ENCODE measurements around the gene ERICH4.
"Not testable (repeated sequence)": the region's sequence is repeated elsewhere in the genome, so short reads cannot be mapped to it uniquely, and the experiment has no call there.

The ERICH4 gene

GRCh38 chr19:41415154-41415571, 27.8 kb upstream of the ERICH4 start:
- DNase-seq, result no peak

GRCh38 chr19:41416194-41416674, 26.7 kb upstream of the ERICH4 start:
- no peak for DNase-seq

DNA sequence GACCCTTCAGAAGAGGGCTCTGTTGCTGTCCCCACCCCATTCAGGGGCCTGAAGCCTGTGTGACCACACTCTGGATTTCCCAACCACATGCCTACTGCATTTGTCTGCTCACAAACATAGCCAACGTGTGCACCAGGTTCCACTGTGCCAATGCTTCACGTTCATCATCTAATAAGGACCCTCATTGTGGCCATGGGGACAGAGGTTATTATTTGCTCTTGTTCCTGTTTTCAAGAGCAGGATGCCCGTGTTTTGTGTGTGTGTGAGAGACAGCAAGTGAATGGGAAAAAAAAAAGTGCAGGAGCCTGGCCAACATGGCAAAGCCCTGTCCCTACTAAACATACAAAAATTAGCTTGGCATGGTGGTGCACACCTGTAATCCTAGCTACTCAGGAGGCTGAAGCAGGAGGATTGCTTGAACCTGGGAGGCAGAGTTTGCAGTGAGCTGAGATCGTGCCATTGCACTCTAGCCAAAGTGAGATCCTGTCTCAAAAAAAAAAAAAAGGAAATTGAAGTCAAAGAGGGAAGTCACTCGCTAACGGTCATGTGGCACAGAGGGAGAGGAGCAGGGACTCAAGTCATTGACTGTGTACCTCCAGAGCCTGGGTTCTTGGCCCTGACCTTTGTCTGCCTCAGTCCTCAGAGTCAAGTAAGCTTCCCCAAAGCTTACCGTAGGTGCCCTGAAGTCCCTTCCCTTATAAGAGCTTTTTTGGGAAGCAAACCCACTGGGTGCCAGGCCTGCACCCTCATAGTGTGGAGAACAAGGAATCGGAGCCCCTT, 22.7 kb upstream of the ERICH4 start:
- no peak for DNase-seq

- peak; percentile 87 for DNase-seq
Observed at GRCh38 chr19:41421314-41421713, 21.6 kb upstream of the ERICH4 start.

- DNase-seq, result no peak
Observed at GRCh38 chr19:41421973-41422372, 21.0 kb upstream of the ERICH4 start.

- DNase-seq, result no peak
Observed at GRCh38 chr19:41422456-41422855, 20.5 kb upstream of the ERICH4 start.

DNA sequence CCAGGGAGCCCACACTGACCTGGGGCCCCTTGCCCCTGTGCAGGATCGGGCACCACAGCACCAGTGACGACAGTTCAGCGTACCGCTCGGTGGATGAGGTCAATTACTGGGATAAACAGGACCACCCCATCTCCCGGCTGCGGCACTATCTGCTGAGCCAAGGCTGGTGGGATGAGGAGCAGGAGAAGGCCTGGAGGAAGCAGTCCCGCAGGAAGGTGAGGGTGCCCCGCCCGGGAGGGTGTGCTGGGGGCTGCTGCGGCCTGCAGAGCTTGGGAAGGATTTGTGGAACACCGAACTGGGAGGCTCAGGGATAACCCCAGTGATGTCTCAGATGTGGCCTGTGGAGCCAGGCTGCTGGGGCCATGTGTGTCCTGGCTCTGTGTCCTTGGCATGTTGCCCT, 20.0 kb upstream of the ERICH4 start:
- DNase-seq, result no peak

- no peak for DNase-seq
Observed at GRCh38 chr19:41424335-41425173, 18.4 kb upstream of the ERICH4 start.

- no peak for DNase-seq
Observed at GRCh38 chr19:41425174-41426115, 17.5 kb upstream of the ERICH4 start.

- no peak for DNase-seq
Observed at GRCh38 chr19:41426116-41426841, 16.7 kb upstream of the ERICH4 start.

DNA sequence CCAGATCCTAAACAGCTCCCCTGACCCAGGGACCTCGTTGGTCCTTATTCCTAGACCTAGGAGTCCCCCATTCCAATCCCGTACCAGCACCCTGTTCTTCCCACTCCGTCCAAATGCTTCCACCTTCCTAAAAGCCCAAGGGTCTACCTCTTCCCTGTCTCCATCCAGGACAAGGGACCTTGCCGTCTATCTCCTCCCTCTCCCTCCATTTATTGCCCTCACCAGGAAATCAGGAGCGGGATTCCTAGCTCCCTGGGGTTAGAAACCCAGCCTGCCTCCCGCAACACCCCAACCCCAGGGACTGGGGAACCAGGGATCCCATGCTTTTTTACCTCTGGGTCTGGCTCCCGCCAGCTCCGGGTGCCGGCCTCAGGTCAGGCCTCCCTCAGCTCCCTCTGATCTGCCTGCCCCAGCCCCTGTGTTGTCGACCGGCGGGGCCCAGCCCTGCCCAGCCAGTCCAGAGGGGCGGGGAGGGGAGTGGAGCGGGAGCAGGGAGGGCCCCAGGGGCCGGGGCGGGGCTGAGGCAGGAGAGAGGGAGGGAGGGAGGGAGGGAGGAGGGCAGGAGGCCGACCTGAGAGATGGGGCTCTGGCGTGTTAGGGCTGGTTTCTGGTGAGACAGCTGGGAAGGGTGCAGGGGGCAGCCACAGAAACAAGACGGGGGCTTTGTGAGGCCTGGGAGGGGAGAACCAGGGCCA, 15.9 kb upstream of the ERICH4 start, which contains the start of gene B3GNT8:
Gene B3GNT8 (minus strand): TSS at position 423 of the 695 bp plus-strand sequence. CDS start 596 bp downstream, outside the sequence.
- peak; percentile 18 for DNase-seq

DNA sequence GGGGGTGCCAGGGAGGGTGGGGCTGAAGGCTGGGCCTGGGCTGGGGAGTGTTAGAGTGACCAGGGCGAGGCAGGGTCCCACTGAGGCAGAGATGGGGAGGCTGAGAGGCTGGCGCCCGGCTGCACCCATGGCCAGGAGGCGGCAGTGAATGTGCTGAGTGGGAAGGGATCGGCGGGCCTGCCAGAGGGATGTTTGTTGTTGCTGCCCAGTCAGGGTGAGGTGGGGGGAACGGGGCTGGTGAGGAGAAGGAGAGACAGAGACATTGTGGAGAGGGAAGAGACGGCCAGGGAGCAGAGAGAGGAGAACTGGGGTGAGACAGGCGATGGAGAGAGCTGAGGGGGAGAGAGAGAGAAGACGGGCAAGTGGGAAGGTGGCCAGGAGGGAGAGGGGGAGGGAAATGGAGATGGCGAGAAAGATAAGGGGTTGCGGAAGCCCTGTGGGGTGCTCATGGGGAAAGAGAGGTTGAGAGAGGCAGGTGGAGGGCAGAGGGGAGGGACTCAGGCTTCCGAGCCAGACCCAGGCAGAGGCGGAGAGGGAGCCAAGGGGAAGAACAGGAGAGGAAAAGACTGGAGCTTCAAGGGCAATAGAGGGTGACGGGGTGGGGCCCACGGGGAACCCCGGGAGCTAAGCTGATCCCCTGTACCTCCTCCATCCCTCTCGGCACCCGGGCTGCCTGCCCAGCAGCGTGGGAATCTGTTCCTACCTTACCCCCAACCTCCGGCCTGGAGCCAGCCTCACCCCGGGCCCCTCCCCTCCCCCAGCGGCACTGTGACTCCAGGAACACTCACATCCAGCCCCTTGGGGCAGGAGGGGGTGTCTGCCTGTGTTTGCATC, 15.1 kb upstream of the ERICH4 start:
- no peak for DNase-seq

GRCh38 chr19:41428481-41428859, 14.5 kb upstream of the ERICH4 start:
- no peak for DNase-seq

DNA sequence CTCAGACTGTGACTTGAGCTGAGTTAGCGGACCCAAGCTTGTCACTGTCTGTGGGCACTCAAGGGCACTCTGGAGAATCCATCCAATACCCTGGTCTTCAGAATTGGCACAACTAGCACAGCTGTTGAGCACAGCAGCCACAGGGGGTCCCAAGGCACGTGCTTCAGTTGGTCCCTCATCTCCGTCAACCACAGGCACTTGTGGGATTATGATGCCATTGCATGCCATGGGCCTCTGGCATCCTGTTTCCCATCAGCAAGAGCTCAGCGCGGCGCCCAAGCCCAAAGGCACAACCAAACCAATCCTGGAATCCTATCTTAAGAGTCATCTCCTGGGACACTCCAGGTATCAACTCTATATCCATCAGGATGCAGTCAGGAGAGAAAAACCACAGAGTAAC, 12.0 kb upstream of the ERICH4 start:
- DNase-seq, result no peak

DNA sequence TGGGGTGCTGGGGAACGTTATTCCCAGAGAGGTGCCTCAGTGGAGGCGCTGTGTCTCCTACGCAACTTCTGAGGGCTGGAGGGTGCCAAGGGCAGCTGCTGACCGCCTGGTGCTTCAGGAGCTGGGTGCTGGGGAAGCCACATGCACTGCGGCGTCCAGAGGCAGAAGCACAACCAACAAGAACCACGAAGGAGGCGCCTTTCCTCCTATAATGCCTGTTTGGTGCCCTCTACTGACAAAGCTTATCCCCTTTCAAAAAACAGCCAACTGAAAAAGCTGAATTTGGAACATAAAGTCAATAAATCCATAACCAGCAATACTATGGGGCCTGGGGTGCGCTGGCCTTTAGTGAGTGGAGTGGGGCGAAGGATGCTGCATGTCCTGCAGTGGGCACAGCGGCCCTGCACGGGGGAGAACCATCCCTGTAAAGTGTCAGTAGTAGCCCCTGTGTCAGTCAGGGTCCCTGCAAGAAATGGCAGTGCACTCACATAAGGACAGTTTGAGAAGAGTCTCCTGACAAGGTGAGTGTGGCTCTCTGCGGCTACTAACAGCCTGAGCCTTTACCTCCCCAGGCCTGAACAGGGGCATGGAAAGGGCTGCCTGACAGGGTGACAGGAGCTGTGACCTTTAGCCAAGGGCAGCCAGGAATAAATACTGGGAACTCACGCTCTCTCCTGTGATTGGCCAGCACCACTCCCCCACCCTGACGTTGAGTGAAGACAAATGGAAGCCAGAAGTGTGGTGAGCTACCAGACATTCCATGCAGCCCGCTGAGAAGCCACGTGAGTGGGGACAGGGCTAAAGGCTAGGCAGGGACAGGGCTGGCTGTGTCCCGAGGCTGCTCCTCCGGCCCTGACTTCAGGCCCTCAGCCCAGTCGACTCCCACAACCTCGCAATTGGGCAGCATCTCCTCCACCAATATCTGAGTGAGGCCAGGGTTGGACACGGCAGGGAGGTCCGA, 11.2 kb upstream of the ERICH4 start:
- DNase-seq, result no peak

GRCh38 chr19:41433171-41433570, 9.8 kb upstream of the ERICH4 start:
- DNase-seq, result no peak

- no peak for DNase-seq
Observed at GRCh38 chr19:41434450-41434849, 8.5 kb upstream of the ERICH4 start.

- not testable (repeated sequence) for DNase-seq
Observed at GRCh38 chr19:41435376-41435775, 7.6 kb upstream of the ERICH4 start.

Data from NCI-H748 treated with DMSO at 0.1 percent for 48 hours (cell line).